ENCODE measurements around the gene TYW3.
"Not testable (repeated sequence)": the region's sequence is repeated elsewhere in the genome, so short reads cannot be mapped to it uniquely, and the experiment has no call there.

Gene TYW3

DNA sequence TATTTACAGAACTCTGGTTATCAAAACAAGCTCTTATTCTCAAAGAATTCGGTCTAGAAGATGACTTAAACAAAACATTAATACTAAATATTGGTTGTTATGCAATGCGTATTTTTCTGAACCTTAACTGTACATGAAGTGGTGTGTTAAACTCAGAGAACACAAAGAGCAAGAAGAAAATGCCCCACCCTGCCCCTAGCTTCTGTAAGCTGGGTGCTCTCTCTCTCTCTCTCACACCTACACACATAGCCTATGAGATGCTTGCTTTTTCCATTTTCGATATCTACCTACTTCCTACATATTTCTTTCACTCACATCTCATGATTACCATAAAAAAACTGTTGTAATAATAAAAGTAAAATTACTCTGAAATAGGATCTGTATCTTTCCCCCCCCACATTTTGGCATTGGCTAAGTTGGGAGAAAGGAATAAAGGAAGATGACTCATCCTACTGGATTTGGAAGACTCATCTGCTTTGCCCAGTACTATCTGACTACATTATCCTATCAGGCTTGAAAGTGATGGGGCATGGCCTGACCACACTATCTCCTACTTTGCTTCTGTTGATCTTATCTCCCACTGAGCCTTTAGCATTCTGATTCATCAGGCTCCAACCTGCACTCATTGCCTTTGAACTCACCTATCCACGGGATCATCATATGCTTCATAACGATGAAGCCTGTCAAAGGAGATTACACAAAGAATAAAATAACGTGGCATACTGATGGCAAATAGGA, 3.0 kb upstream of the TYW3 start:
- Histone ChIP-seq H2AFZ (ENCODE audit: low read depth, low read length) (no peak overlapping the region), H3K23ac (ENCODE audit: low read length in 2 of 2) (no peak overlapping the region), H2AK5ac (ENCODE audit: low read length, severe bottlenecking) (no peak overlapping the region), H3K4me3 (ENCODE audit: insufficient read depth in 1 of 2, low read depth in 1 of 2, low read length in 2 of 2) (no peak overlapping the region), H3K4me1 (ENCODE audit: control insufficient read depth, insufficient read depth, low read depth, low read length) (peaks cover 9% of the 10 kb centered on the region), H3K18ac (ENCODE audit: low read depth in 1 of 2, low read length in 2 of 2) (no peak overlapping the region), H3K4me2 (ENCODE audit: low read length, poor library complexity, severe bottlenecking) (no peak overlapping the region), H3K9ac (ENCODE audit: low read length) (no peak overlapping the region), H3K4ac (ENCODE audit: low read depth in 1 of 2, low read length in 2 of 2) (no peak overlapping the region), H3K27ac (ENCODE audit: low read length, poor library complexity, severe bottlenecking) (peak overlapping the region; percentile 84), H3K9me3 (ENCODE audit: control insufficient read depth, low read length) (no peaks in the 10 kb centered on the region), H3K36me3 (ENCODE audit: control insufficient read depth in 1 of 2, insufficient read depth in 2 of 2, low read depth in 1 of 2, low read length in 2 of 2) (peaks cover 4 to 7% of the 10 kb centered on the region in 2 experiments), H2BK12ac (ENCODE audit: low read length in 2 of 2) (no peak overlapping the region), H3K79me1 (replicated peaks; ENCODE audit: low read length, poor library complexity, severe bottlenecking) (no peaks in the 10 kb centered on the region), H3K14ac (ENCODE audit: low read length in 2 of 2) (no peak overlapping the region), H3K27me3 (ENCODE audit: control insufficient read depth in 1 of 2, insufficient read depth in 1 of 2, low read length in 2 of 2) (no peaks in the 10 kb centered on the region), H2BK120ac (ENCODE audit: low read depth, low read length) (no peak overlapping the region), H4K91ac (ENCODE audit: low read length) (no peak overlapping the region), H2BK15ac (ENCODE audit: low read depth, poor library complexity, severe bottlenecking) (no peak overlapping the region), H4K8ac (ENCODE audit: low read length) (no peak overlapping the region), H2BK5ac (ENCODE audit: low read depth, low read length, poor library complexity, severe bottlenecking) (no peak overlapping the region)
- peak; percentile 13 for DNase-seq
- WGBS = 50% methylated on average over 2 of the region's 6 CpGs

DNA sequence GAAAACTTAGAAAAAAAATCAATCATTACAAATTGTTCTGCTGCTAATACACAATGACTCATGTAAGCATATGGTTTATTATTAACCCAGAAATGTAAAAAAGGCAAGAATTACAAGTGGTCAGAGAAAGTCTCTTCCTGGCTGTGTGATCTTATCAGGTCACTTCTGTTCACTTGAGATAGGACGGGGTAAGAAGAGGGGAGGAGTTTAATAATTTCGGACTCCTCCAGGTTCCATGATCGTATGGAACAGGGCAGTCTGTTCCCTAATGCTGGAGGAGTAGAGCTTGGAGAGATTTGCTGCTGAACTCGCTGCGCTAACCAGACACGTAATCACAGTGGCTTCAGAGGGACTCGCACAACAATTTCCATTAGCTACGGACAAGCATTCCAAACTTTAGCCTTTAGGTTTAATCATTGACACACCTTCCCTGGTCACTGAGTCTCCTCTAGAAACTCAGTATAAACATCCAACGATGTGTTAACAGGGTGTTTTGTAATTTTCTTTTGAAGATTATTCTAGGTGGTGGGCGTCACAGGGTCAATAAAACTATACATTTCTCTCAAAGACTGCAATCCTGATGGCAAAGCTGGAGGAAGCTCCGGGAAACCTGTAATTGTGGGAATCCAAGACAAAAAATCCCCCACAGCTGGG, 1.4 kb upstream of the TYW3 start:
- no peak overlapping the region for H2BK15ac ChIP-seq (ENCODE audit: low read depth, poor library complexity, severe bottlenecking)
- H3K23ac ChIP-seq (ENCODE audit: low read length in 2 of 2) = no peak overlapping the region
- H2BK120ac ChIP-seq (ENCODE audit: low read depth, low read length) = no peak overlapping the region
- H3K18ac ChIP-seq (ENCODE audit: low read depth in 1 of 2, low read length in 2 of 2) = no peak overlapping the region
- peak overlapping the region in 1 of 2 experiments; percentile 99 for H3K4me3 ChIP-seq (ENCODE audit: insufficient read depth in 1 of 2, low read depth in 1 of 2, low read length in 2 of 2)
- peak; percentile 14 for DNase-seq
- peaks cover 0 to 1% of the 10 kb centered on the region in 2 experiments for H3K36me3 ChIP-seq (ENCODE audit: control insufficient read depth in 1 of 2, insufficient read depth in 2 of 2, low read depth in 1 of 2, low read length in 2 of 2)
- no peak overlapping the region for H2AFZ ChIP-seq (ENCODE audit: low read depth, low read length)
- H3K4me2 ChIP-seq (ENCODE audit: low read length, poor library complexity, severe bottlenecking) = peak overlapping the region; percentile 44
- H2AK5ac ChIP-seq (ENCODE audit: low read length, severe bottlenecking) = no peak overlapping the region
- H3K9ac ChIP-seq (ENCODE audit: low read length) = peak overlapping the region; percentile 99
- no peaks in the 10 kb centered on the region for H3K79me1 ChIP-seq (replicated peaks; ENCODE audit: low read length, poor library complexity, severe bottlenecking)
- no peak overlapping the region for H3K14ac ChIP-seq (ENCODE audit: low read length in 2 of 2)
- no peak overlapping the region for H2BK12ac ChIP-seq (ENCODE audit: low read length in 2 of 2)
- no peaks in the 10 kb centered on the region for H3K9me3 ChIP-seq (ENCODE audit: control insufficient read depth, low read length)
- peak overlapping the region; percentile 20 for H4K8ac ChIP-seq (ENCODE audit: low read length)
- no peaks in the 10 kb centered on the region for H3K27me3 ChIP-seq (ENCODE audit: control insufficient read depth in 1 of 2, insufficient read depth in 1 of 2, low read length in 2 of 2)
- peak overlapping the region; percentile 75 for H2BK5ac ChIP-seq (ENCODE audit: low read depth, low read length, poor library complexity, severe bottlenecking)
- no peak overlapping the region for H3K4ac ChIP-seq (ENCODE audit: low read depth in 1 of 2, low read length in 2 of 2)
- H3K27ac ChIP-seq (ENCODE audit: low read length, poor library complexity, severe bottlenecking) = peak overlapping the region; percentile 96
- no peak overlapping the region for H4K91ac ChIP-seq (ENCODE audit: low read length)
- H3K4me1 ChIP-seq (ENCODE audit: control insufficient read depth, insufficient read depth, low read depth, low read length) = peaks cover 9% of the 10 kb centered on the region
- WGBS = 71% methylated on average over 9 of the region's 11 CpGs

DNA sequence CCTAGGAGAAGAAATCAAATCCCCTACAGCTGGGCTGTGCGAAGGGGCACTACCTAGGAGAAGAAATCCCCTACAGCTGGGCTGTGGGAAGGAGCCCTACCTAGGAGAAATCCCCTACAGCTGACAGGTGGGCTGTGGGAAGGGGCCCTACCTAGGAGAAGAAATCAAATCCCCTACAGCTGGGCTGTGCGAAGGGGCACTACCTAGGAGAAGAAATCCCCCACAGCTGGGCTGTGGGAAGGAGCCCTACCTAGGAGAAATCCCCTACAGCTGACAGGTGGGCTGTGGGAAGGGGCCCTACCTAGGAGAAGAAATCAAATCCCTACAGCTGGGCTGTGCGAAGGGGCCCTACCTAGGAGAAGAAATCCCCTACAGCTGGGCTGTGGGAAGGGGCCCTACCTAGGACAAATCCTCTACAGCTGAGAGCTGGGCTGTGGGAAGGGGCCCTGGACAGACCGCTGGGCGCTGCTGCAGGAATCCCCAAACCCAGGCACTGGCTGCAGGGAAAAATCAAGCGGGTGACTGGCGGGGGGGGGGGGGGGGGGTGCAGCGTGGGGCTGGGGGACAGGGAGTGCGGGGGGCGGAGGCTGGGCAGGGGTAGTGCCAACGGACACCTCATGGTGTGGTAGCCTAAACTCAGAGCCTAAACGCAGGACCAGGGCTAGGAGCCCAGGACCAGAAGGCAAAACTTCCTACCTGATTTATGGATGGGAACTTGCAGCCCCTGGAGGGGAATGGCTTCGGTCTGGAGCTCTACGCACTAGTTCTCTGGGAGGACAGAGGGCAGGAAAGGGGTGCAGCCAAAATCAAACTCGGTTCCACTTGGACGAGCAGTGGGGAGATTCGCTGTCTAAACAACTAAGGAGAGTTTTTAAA, 643 bp upstream of the TYW3 start:
- peak overlapping the region; percentile 44 for H3K4me2 ChIP-seq (ENCODE audit: low read length, poor library complexity, severe bottlenecking)

More for the DNA sequence above, 643 bp upstream of the TYW3 start:
- H3K4ac ChIP-seq (ENCODE audit: low read depth in 1 of 2, low read length in 2 of 2); H3K9me3 ChIP-seq (ENCODE audit: control insufficient read depth, low read length); H3K27me3 ChIP-seq (ENCODE audit: control insufficient read depth in 1 of 2, insufficient read depth in 1 of 2, low read length in 2 of 2); H3K4me1 ChIP-seq (ENCODE audit: control insufficient read depth, insufficient read depth, low read depth, low read length); DNase-seq; H2BK120ac ChIP-seq (ENCODE audit: low read depth, low read length); H3K18ac ChIP-seq (ENCODE audit: low read depth in 1 of 2, low read length in 2 of 2); H2BK15ac ChIP-seq (ENCODE audit: low read depth, poor library complexity, severe bottlenecking); H3K14ac ChIP-seq (ENCODE audit: low read length in 2 of 2); H2BK12ac ChIP-seq (ENCODE audit: low read length in 2 of 2); H4K8ac ChIP-seq (ENCODE audit: low read length); H4K91ac ChIP-seq (ENCODE audit: low read length); H2AFZ ChIP-seq (ENCODE audit: low read depth, low read length); H3K23ac ChIP-seq (ENCODE audit: low read length in 2 of 2); H2AK5ac ChIP-seq (ENCODE audit: low read length, severe bottlenecking); H3K36me3 ChIP-seq (ENCODE audit: control insufficient read depth in 1 of 2, insufficient read depth in 2 of 2, low read depth in 1 of 2, low read length in 2 of 2); H3K79me1 ChIP-seq (replicated peaks; ENCODE audit: low read length, poor library complexity, severe bottlenecking): not testable (repeated sequence)
- H2BK5ac ChIP-seq (ENCODE audit: low read depth, low read length, poor library complexity, severe bottlenecking) = peak overlapping the region; percentile 75
- peak overlapping the region; percentile 99 for H3K9ac ChIP-seq (ENCODE audit: low read length)
- H3K27ac ChIP-seq (ENCODE audit: low read length, poor library complexity, severe bottlenecking) = peak overlapping the region; percentile 96
- peak overlapping the region; percentile 49 to 99 for H3K4me3 ChIP-seq (ENCODE audit: insufficient read depth in 1 of 2, low read depth in 1 of 2, low read length in 2 of 2)
- 61% methylated on average over 14 of the region's 17 CpGs for WGBS

All from mesenchymal stem cell (in vitro differentiated cells and primary cell).